ENCODE measurements around the gene ADPRM. TPM values are rescaled to one million over a fixed set of nuclear protein-coding genes. Genes with fewer than 3 reads are reported as not detected.

The ADPRM gene
- total and polyA plus RNA-seq, 5 experiments from 2014 or later, result 69.4 to 91.5 (median 76.7) TPM

DNA sequence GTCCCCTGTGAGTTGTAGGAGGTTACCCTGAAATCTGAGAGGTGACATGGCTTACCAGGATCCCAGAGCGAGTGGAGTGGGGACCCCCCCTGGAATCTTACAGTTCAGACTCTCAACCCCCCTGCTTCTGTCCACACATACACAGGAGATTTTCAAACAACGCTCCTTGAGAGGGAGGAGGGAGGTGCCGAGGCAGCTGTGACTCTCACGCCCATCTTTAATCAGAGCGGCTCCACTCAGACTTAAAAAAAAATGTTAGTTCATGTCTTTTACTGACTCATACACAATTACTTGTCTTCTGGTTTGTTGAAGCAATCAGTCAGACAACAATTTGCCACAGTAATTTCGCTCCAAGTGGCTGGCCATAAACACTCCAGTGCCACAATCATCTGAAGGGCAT, 47.8 kb downstream of the ADPRM start:
- no peak for DNase-seq
- POLR2A ChIA-PET, result interaction anchor here (1.2 kb wide), 1 partner anchor 15 kb away, joined by 4 read pairs; the partner anchor contains the start of gene TMEM220
- H3K36me3 Mint-ChIP-seq, result no peaks in the 10 kb centered on the region
- peaks cover 11 to 25% (median 23%) of the 10 kb centered on the region in 4 donors for H3K4me1 Mint-ChIP-seq
- peak overlapping the region in 4 of 10 donors; percentile 31 to 89 (median 62) for H3K27ac Mint-ChIP-seq
- no peaks in the 10 kb centered on the region for H3K9me3 Mint-ChIP-seq
- peak in 1 of 2 donors; percentile 6 for ATAC-seq
- peak overlapping the region in 1 of 10 donors; percentile 67 for H3K4me3 Mint-ChIP-seq
- H3K27me3 Mint-ChIP-seq, result peaks cover 0 to 1% (median 0%) of the 10 kb centered on the region in 5 donors

DNA sequence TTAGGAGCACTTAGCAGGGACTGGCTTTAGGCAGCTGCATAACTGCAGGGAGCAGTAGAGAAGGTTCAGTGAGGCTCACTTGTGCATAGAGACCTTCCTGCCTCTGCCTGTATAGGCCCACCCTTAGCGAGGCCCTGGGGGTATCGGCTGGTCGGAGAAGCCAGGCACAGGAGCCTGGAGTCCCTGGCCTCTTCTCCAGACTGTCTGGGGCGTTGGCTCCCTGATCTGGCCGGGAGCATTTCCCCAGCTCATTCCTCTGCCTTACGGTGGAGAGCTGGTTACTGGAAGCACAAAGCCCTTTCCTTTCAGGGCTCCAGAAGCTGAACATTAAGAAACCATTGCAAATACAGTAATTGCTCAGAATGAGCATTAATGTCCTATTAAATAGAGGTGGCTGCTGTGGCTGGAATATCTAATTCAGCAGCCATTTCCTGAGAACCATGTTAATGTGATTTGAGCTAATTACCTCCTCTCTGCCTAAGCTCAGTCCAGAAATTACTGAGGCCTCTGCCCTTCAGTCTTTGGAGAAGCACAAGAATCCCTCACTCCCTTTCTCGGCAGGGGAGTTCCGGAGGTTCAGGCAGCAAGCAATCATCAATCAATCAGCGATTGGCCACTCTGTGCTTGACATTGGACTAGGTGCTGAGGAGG, 51.3 kb downstream of the ADPRM start:
- no peak for ATAC-seq
- H3K27me3 Mint-ChIP-seq, result peaks cover 0 to 1% (median 0%) of the 10 kb centered on the region in 5 donors
- no peak for DNase-seq
- H3K36me3 Mint-ChIP-seq, result no peaks in the 10 kb centered on the region
- no peaks in the 10 kb centered on the region for H3K9me3 Mint-ChIP-seq
- POLR2A ChIA-PET, result no interaction called here
- H3K4me3 Mint-ChIP-seq, result no peak overlapping the region
- H3K27ac Mint-ChIP-seq, result no peak overlapping the region
- H3K4me1 Mint-ChIP-seq, result peaks cover 8 to 22% (median 19%) of the 10 kb centered on the region in 4 donors

- POLR2A ChIA-PET, result no interaction called here
- Mint-ChIP-seq H3K4me3 (no peak overlapping the region), H3K9me3 (no peaks in the 10 kb centered on the region), H3K27ac (no peak overlapping the region), H3K36me3 (no peaks in the 10 kb centered on the region), H3K4me1 (peaks cover 4 to 7% (median 5%) of the 10 kb centered on the region in 4 donors), H3K27me3 (peaks cover 0 to 1% (median 0%) of the 10 kb centered on the region in 5 donors)
- ATAC-seq (no peak), DNase-seq (no peak)
Measured at GRCh38 chr17:10750210-10750609, 52.8 kb downstream of the ADPRM start.

DNA sequence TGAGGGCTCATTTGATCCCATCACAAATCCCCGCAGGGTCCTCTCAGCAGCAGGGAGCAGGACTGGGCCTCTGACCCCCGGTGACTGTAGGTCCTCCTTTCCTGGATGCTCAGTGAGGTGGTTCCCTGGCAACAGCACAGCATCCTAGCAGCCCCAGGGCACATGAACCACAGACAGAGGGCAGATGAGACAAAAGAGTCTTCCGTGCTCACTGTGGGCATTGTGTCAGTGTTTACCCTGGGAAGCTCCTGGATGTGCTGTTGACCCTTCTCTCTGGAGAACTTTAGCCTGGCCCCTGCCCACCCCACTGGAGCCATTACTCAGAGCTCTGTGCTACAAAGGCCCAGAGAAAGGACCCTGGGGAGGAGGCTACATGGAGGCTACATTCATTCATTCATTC, 54.2 kb downstream of the ADPRM start:
- H3K9me3 Mint-ChIP-seq, result no peaks in the 10 kb centered on the region
- H3K27me3 Mint-ChIP-seq, result peaks cover 0 to 1% (median 0%) of the 10 kb centered on the region in 5 donors
- no peaks in the 10 kb centered on the region for H3K36me3 Mint-ChIP-seq
- DNase-seq (no peak), ATAC-seq (no peak)
- peaks cover 0 to 7% (median under 1%) of the 10 kb centered on the region in 4 donors for H3K4me1 Mint-ChIP-seq
- H3K27ac Mint-ChIP-seq, result no peak overlapping the region
- H3K4me3 Mint-ChIP-seq, result no peak overlapping the region
- POLR2A ChIA-PET, result no interaction called here

DNA sequence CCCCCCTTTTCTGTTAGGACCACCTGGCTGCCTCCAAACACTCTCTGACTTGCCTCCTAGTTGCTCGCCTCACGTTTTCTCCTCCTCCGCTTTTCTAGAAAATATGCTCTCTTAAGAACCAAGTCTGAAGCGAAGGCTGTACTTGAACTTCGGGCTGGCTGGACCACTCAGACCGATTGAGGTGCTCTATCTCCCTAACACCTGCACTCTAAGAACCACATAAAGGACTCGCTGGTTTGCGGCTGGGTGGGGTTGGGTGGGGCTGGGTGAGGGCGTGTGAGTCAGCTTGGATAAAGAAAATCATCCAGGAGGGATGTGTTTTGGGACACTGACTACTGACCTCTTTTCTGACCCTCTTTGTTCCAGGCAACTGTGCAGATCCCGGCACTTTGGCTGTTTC, 55.3 kb downstream of the ADPRM start:
- Mint-ChIP-seq H3K27ac (no peak overlapping the region), H3K4me1 (peaks cover 0 to 9% (median under 1%) of the 10 kb centered on the region in 4 donors)
- no peak for ATAC-seq

GRCh38 chr17:10754109-10754508, 56.7 kb downstream of the ADPRM start:
- H3K36me3 Mint-ChIP-seq, result no peaks in the 10 kb centered on the region
- no peak overlapping the region for H3K4me3 Mint-ChIP-seq
- H3K9me3 Mint-ChIP-seq, result no peaks in the 10 kb centered on the region
- ATAC-seq (no peak), DNase-seq (no peak)
- POLR2A ChIA-PET, result no interaction called here
- peaks cover 0 to 1% (median 0%) of the 10 kb centered on the region in 5 donors for H3K27me3 Mint-ChIP-seq
- H3K27ac Mint-ChIP-seq, result no peak overlapping the region
- peaks cover 0 to 9% (median under 1%) of the 10 kb centered on the region in 4 donors for H3K4me1 Mint-ChIP-seq

More for the DNA sequence above, 55.3 kb downstream of the ADPRM start:
- POLR2A ChIA-PET, result no interaction called here
- H3K27me3 Mint-ChIP-seq, result peaks cover 0 to 1% (median 0%) of the 10 kb centered on the region in 5 donors
- DNase-seq, result no peak
- H3K9me3 Mint-ChIP-seq, result no peaks in the 10 kb centered on the region
- H3K36me3 Mint-ChIP-seq, result no peaks in the 10 kb centered on the region
- H3K4me3 Mint-ChIP-seq, result no peak overlapping the region

DNA sequence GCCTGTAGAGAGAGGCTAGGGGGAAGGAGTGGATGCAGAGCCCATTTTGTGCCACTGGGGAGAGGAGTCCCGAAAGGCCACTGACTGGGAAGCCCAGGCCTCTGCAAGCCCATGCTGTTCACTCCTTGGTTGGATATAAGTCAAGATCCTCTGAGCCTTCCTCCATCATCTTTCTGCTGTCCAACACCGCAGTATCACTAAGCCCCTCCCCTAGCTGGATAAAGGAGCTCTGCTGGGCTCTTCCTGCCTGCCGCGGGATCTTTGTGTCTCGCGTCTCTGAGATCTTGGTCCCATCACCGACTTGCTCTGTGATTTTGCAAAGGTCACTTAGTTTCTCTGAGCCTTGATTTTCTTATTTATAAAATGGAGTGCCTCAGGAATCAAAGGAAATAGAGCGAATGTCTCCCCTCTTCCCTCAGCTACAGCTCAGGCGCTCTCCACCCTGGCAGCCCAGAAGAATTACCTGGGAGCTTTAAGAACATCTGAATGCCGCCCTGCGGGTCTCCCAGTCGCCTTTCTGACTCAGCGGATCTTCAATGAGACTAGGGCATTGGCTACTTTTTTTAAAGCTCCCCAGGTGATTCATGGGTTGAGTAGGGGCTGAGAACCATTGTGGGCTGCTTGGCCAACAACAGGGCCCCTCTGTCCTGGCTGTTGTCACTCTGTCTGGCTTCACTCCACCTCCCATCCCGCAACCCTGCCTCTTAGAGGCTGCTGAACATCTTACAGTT, 57.6 kb downstream of the ADPRM start:
- Mint-ChIP-seq H3K36me3 (no peaks in the 10 kb centered on the region), H3K9me3 (no peaks in the 10 kb centered on the region), H3K4me3 (no peak overlapping the region), H3K27me3 (no peaks in the 10 kb centered on the region), H3K4me1 (peaks cover 0 to 7% (median under 1%) of the 10 kb centered on the region in 4 donors), H3K27ac (peak overlapping the region in 5 of 10 donors; percentile 33 to 73 (median 56))
- DNase-seq (no peak), ATAC-seq (no peak)
- POLR2A ChIA-PET, result interaction anchor here (0.5 kb wide), 1 partner anchor 53 kb away, joined by 3 read pairs; no protein-coding TSS in a partner anchor

DNA sequence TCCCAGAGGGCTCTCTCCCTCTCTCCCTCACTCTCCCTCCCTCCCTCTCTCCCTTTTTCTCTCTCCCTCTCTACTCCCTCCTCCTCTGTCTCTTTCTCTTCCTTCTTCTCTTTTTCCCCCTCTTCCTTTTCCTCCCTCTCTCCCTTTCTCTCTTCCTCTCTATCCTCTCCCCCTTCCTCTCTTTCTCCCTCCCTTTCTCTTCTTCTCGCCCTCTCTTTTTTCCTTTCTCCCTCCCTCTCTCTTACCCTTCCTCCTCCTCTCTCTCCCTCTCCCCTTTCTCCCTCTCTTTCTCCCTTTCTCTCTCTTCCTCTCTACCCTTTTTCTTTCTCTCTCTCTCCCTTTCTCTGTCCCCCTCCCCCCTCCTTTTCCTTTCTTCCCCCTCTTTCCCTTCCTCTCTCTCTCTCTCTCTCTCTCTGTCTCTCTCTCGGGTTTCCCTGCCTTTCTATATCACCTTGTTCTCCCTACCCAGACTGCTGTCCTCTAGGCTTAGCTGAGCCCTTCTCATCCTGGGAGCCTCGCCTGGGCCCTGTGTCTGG, 58.3 kb downstream of the ADPRM start:
- H3K27ac Mint-ChIP-seq, result peak overlapping the region in 2 of 10 donors; percentile 46 to 73
- POLR2A ChIA-PET, result interaction anchor here (0.5 kb wide), 1 partner anchor 54 kb away, joined by 3 read pairs; no protein-coding TSS in a partner anchor
- DNase-seq (no peak), ATAC-seq (no peak)
- no peak overlapping the region for H3K4me3 Mint-ChIP-seq
- no peaks in the 10 kb centered on the region for H3K9me3 Mint-ChIP-seq
- H3K27me3 Mint-ChIP-seq, result no peaks in the 10 kb centered on the region
- H3K4me1 Mint-ChIP-seq, result peaks cover 0 to 7% (median under 1%) of the 10 kb centered on the region in 4 donors
- H3K36me3 Mint-ChIP-seq, result no peaks in the 10 kb centered on the region

DNA sequence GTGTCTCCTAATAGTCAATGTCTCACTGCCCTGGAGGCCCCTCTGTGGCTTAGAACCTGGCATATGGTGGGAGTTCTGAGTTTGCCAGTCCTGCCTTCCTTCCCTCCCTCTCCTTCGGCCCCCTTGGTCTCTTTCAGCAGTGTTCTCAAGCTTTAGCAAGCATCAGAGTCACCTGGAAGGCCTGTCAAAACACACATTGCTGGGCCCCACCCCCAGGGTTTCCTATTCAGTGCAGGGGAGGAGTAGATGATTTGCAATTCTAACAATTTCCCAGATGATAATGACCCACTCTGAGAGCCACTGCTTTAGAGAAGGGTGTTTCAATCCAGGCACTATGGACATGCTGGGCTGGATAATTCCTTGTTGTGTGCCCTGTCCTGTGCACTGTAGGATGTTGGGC, 58.8 kb downstream of the ADPRM start:
- Mint-ChIP-seq H3K9me3 (no peaks in the 10 kb centered on the region), H3K4me3 (no peak overlapping the region), H3K27me3 (no peaks in the 10 kb centered on the region), H3K36me3 (no peaks in the 10 kb centered on the region), H3K27ac (peak overlapping the region in 4 of 10 donors; percentile 1 to 73 (median 62)), H3K4me1 (peaks cover 0 to 7% (median under 1%) of the 10 kb centered on the region in 4 donors)
- POLR2A ChIA-PET, result no interaction called here
- ATAC-seq (no peak), DNase-seq (no peak)

GRCh38 chr17:10756619-10757018, 59.2 kb downstream of the ADPRM start:
- Mint-ChIP-seq H3K27me3 (no peaks in the 10 kb centered on the region), H3K27ac (peak overlapping the region in 4 of 10 donors; percentile 13 to 73 (median 39)), H3K4me1 (peaks cover 0 to 7% (median under 1%) of the 10 kb centered on the region in 4 donors), H3K4me3 (no peak overlapping the region), H3K9me3 (no peaks in the 10 kb centered on the region), H3K36me3 (no peaks in the 10 kb centered on the region)
- POLR2A ChIA-PET, result no interaction called here
- DNase-seq (no peak), ATAC-seq (no peak)

- DNase-seq, result no peak
- POLR2A ChIA-PET, result no interaction called here
- ATAC-seq, result no peak
- peak overlapping the region in 3 of 10 donors; percentile 30 to 85 (median 48) for H3K27ac Mint-ChIP-seq
- H3K4me1 Mint-ChIP-seq, result peaks cover 0 to 7% (median under 1%) of the 10 kb centered on the region in 4 donors
- no peak overlapping the region for H3K4me3 Mint-ChIP-seq
- H3K27me3 Mint-ChIP-seq, result peaks cover 0 to 2% (median 0%) of the 10 kb centered on the region in 5 donors
- H3K9me3 Mint-ChIP-seq, result no peaks in the 10 kb centered on the region
- no peaks in the 10 kb centered on the region for H3K36me3 Mint-ChIP-seq
Measured at GRCh38 chr17:10757067-10757466, 59.7 kb downstream of the ADPRM start.

DNA sequence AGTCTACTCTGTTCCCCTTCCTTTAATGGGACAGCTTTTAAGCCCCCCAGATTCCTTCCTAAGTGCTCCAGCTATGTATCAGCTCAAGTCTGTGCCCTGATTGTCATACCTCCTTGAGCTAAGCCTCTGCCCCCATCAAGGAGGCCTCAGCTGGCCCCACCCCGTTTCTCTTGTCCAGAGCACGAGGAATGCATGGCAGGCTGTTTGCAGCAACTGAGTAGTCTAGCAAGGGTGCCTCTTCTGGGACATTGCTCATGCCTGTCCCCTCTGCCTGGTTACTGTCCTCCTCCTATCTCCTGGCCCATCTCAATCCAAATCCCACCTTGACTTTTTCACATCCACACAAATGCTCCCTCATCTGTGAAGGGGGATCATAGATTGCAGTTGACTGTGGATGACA, 60.3 kb downstream of the ADPRM start:
- no peak for DNase-seq
- Mint-ChIP-seq H3K4me3 (no peak overlapping the region), H3K4me1 (peaks cover 0 to 7% (median under 1%) of the 10 kb centered on the region in 4 donors), H3K27ac (no peak overlapping the region), H3K9me3 (no peaks in the 10 kb centered on the region), H3K27me3 (peaks cover 0 to 2% (median 0%) of the 10 kb centered on the region in 5 donors), H3K36me3 (no peaks in the 10 kb centered on the region)
- no peak for ATAC-seq
- POLR2A ChIA-PET, result no interaction called here

- Mint-ChIP-seq H3K36me3 (no peaks in the 10 kb centered on the region), H3K4me1 (peaks cover 0 to 7% (median under 1%) of the 10 kb centered on the region in 4 donors), H3K9me3 (no peaks in the 10 kb centered on the region), H3K27ac (no peak overlapping the region), H3K4me3 (no peak overlapping the region), H3K27me3 (peaks cover 0 to 2% (median 0%) of the 10 kb centered on the region in 5 donors)
- DNase-seq (no peak), ATAC-seq (no peak)
- POLR2A ChIA-PET, result no interaction called here
Measured at GRCh38 chr17:10758062-10758461, 60.7 kb downstream of the ADPRM start.
